ENCODE results near the gene STMP1.

The STMP1 gene

DNA sequence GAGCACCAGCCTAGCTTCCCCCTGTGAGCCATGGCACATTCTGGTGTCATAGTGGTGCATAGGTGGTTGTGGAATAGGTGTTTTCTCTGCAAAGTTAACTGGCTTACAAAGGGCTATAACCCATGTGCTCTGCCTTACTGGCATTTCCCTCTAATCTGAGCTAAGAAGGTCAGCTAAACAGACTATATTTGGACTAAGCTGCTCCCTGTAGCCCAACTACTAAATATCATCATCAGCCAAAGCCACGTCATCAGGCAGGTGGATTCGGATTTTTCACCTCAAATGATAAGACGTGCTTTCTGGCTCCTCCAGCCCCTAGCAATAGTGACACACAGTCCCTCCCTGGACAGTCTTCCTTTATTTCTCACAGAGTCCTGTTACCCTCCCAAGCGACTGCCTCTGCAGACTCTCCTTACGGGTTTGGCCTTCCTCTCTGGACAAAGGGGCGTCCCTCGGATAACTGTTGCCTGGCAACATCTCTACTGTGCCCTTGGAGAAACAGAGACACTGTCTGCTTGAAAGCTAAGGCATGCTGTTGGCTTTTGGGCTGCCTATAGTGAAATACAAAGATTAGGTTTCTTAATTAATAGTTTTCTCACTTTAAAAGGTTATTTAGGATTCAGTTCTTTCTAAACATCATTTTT lies 56.6 kb downstream of the STMP1 start:
- no peak for DNase-seq (ENCODE audit: low read depth)
- TF ChIP-seq, protein P1, sequence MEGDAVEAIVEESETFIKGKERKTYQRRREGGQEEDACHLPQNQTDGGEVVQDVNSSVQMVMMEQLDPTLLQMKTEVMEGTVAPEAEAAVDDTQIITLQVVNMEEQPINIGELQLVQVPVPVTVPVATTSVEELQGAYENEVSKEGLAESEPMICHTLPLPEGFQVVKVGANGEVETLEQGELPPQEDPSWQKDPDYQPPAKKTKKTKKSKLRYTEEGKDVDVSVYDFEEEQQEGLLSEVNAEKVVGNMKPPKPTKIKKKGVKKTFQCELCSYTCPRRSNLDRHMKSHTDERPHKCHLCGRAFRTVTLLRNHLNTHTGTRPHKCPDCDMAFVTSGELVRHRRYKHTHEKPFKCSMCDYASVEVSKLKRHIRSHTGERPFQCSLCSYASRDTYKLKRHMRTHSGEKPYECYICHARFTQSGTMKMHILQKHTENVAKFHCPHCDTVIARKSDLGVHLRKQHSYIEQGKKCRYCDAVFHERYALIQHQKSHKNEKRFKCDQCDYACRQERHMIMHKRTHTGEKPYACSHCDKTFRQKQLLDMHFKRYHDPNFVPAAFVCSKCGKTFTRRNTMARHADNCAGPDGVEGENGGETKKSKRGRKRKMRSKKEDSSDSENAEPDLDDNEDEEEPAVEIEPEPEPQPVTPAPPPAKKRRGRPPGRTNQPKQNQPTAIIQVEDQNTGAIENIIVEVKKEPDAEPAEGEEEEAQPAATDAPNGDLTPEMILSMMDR (IDR thresholded peaks at IDR 0.05; ENCODE audit: low read depth, low read length, missing control alignments), result no peak
- no peak overlapping the region for H3K4me3 ChIP-seq (ENCODE audit: low read depth, low read length)

DNA sequence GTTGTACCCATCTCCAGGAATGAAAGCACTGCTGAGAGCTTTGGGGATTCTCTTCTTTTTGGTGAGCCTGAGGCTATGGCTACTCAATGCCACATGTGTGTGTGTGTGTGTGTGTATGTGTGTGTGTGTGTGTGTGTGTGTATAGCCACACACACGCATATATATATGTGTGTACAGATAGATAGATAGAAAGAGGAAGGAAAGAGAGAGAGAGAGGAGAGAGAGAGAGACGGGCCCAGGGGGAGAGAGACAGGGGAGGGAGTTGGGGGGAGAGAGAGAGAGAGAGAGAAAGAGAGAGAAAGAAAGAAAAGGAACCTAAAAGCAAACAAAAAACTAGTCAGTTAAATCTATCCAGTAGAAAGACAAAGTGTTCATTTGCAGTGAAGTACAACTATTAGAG lies 57.4 kb downstream of the STMP1 start:
- TF ChIP-seq, protein P1 (IDR thresholded peaks at IDR 0.05; ENCODE audit: low read depth, low read length, missing control alignments), result no peak
- H3K4me3 ChIP-seq (ENCODE audit: low read depth, low read length), result no peak overlapping the region
- DNase-seq (ENCODE audit: low read depth), result no peak

DNA sequence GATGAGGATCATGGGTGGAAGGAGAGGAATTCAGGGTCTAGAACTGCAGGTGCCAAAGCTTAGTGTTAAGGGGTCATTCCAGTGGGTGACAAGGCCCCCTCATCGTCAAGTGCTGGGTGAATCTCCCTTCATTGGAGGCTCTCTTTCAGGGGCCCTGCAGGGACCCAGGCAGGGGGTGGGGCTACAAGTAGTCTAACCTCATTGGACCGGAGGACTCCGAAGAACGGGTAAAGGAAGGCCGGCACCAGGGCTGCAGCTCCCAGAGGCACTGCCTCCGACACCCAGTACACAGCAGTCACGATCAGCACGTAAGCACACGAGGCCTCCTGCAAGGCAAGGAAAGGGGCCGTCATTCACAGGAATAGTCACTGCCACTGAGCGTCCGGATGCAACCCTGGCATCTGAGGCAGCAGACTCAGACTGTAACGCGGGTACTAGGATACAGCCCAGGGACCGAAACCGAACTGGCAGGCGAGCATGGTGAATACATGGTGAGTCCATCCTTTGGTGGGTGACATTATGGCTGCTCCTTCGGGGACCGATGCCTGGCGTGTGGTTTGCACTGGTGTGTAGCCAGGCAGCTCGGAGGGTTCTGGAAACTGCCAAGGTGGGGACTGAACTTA lies 59.0 kb downstream of the STMP1 start:
- TF ChIP-seq, protein P1 (IDR thresholded peaks at IDR 0.05; ENCODE audit: low read depth, low read length, missing control alignments), result no peak
- no peak for DNase-seq (ENCODE audit: low read depth)
- H3K4me3 ChIP-seq (ENCODE audit: low read depth, low read length), result no peak overlapping the region

DNA sequence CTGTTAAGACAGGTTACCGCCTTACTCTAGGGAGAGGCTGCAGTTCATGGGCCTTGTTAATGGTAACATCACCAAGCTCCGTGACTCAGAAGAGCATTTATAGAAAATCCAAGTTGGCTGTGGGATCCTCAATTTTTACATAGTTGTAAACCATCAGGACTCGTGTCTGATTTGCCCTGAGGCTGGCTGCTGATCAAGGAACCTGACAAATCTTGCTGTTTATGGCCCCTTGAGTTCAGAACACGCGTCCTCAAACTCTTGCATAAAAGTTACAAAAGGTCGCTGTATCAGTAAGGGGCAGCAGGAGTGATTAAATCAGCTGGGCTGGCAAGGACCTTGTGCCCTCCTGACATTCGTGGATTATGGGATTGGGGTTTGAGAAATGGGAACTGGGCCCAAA lies 61.1 kb downstream of the STMP1 start:
- H3K4me3 ChIP-seq (ENCODE audit: low read depth, low read length), result no peak overlapping the region
- TF ChIP-seq, protein P1 (IDR thresholded peaks at IDR 0.05; ENCODE audit: low read depth, low read length, missing control alignments), result no peak
- no peak for DNase-seq (ENCODE audit: low read depth)

Data from GM12864 (cell line).